Measurements from ENCODE around the gene SLC5A6. TPM values are rescaled to one million over a fixed set of nuclear protein-coding genes. Genes with fewer than 3 reads are reported as not detected.
"Not testable (repeated sequence)": the region's sequence is repeated elsewhere in the genome, so short reads cannot be mapped to it uniquely, and the experiment has no call there.

SLC5A6 gene
- total and polyA plus RNA-seq, 2 of the 8 experiments (the other 6 are each of a cell fraction or from before 2014, with no cell fraction given), result 118 to 183 TPM

- ChIA-PET POLR2A (ENCODE audit: partially characterized antibody) (interaction anchor here (1.4 kb wide), 1 partner anchor 106 kb away, joined by 4 read pairs; no protein-coding TSS in a partner anchor), CTCF (ENCODE audit: partially characterized antibody) (interaction anchor here (3.4 to 6.9 kb wide), 2 partner anchors 96 kb away, joined by 10 to 97 read pairs; no protein-coding TSS in a partner anchor)
- DNase-seq (ENCODE audit: low read depth in 1 of 2, low spot score in 2 of 2); H3K9me3 ChIP-seq (ENCODE audit: insufficient read depth in 2 of 2, low read depth in 1 of 2, low read length in 1 of 2); H2AK5ac ChIP-seq (ENCODE audit: low read depth, low read length); H3K4me1 ChIP-seq (replicated peaks in 1 of 4; ENCODE audit: control insufficient read depth in 3 of 4, insufficient read depth in 4 of 4, low read length in 3 of 4); H3K23me2 ChIP-seq (ENCODE audit: low read depth, low read length); H3K27ac ChIP-seq (ENCODE audit: low read depth, low read length); H3K4me3 ChIP-seq (ENCODE audit: extremely low read depth in 1 of 4, insufficient read depth in 2 of 4, low read depth in 3 of 4, low read length in 4 of 4); H4K20me1 ChIP-seq (replicated peaks in 1 of 2; ENCODE audit: control insufficient read depth in 1 of 2, insufficient read depth in 2 of 2, low read length in 2 of 2); H3K18ac ChIP-seq (ENCODE audit: extremely low read depth, low read length); H2BK12ac ChIP-seq (ENCODE audit: low read depth, low read length); H2BK15ac ChIP-seq (ENCODE audit: low read length); H3K27me3 ChIP-seq (replicated peaks in 1 of 4; ENCODE audit: control insufficient read depth in 3 of 4, extremely low read depth in 1 of 4, insufficient read depth in 3 of 4, low read length in 3 of 4); FAIRE-seq; H3K56ac ChIP-seq (replicated peaks; ENCODE audit: insufficient read length, low read depth, low read length); H3K23ac ChIP-seq (ENCODE audit: insufficient read length); H3K79me1 ChIP-seq (ENCODE audit: low read depth, low read length); H2BK120ac ChIP-seq (replicated peaks; ENCODE audit: low read depth, low read length); H2BK20ac ChIP-seq (ENCODE audit: low read length); H4K91ac ChIP-seq (replicated peaks; ENCODE audit: insufficient read length, low read length); H3K9ac ChIP-seq (replicated peaks in 1 of 4; ENCODE audit: extremely low read depth in 1 of 4, low read depth in 3 of 4, low read length in 3 of 4); H4K5ac ChIP-seq (ENCODE audit: insufficient read length, low read depth, low read length); H3K14ac ChIP-seq (ENCODE audit: insufficient read length); H3K4ac ChIP-seq (replicated peaks; ENCODE audit: insufficient read length, low read depth, low read length); H2AFZ ChIP-seq (ENCODE audit: low read length); H4K8ac ChIP-seq (ENCODE audit: extremely low read depth, insufficient read depth, low read length); H3K4me2 ChIP-seq (ENCODE audit: insufficient read depth in 1 of 2, low read depth in 2 of 2, low read length in 2 of 2); H2BK5ac ChIP-seq (ENCODE audit: low read depth, low read length); H3K79me2 ChIP-seq (ENCODE audit: control insufficient read depth in 1 of 2, insufficient read depth in 2 of 2, low read length in 2 of 2): not testable (repeated sequence)
- 89% methylated on average over 3 of the region's 3 CpGs; no CpG with 5 or more reads in 1 of the 2 experiments for WGBS, 2 experiments (ENCODE audit: extremely low coverage in 1 of 2, insufficient coverage in 1 of 2, insufficient read length in 1 of 2, insufficient replicate concordance in 2 of 2, low coverage in 1 of 2, low lambda C conversion rate in 2 of 2, missing lambda C conversion rate in 1 of 2)
- peaks cover 3 to 10% (median 8%) of the 10 kb centered on the region in 4 experiments; a peak in 5 of 8 replicates for H3K36me3 ChIP-seq (ENCODE audit: control insufficient read depth in 2 of 4, insufficient read depth in 4 of 4, low read length in 3 of 4)
These were observed 16.3 kb downstream of the SLC5A6 start for GRCh38 chr2:27195799-27196198.
